Caki2 (cell line): ENCODE results near the gene SDE2. TPM values are rescaled to one million over a fixed set of nuclear protein-coding genes. Genes with fewer than 3 reads are reported as not detected.
"Not testable (repeated sequence)": the region's sequence is repeated elsewhere in the genome, so short reads cannot be mapped to it uniquely, and the experiment has no call there.

ENCODE experiments used
- DNase-seq: peaks from one replicate; pipeline ENCODE4 v3.0.0-alpha.2; 2015; ENCODE audit warnings: low read depth
- in situ Hi-C: cut with HindIII; loops from 2 replicates; pipeline ENCODE4 v1.10.0; 2016; ENCODE audit warnings: low sequenced_read_pairs, low pct_unique_long_range_greater_than_20kb, mixed read lengths
- total RNA-seq: library from RNA; depleted of rRNA; stranded (reverse); fragments of >200 nt; shearing (Covaris generic); gene quantifications from 2 replicates; pipeline ENCODE4 v1.2.3, GENCODE V29; 2014; ENCODE audit warnings: low replicate concordance

Gene SDE2
- total RNA-seq, 1 experiment from 2014 or later = 21.0 TPM

GRCh38 chr1:225954753-225955152 is 44.4 kb downstream of the SDE2 start:
- in situ Hi-C loops = no loop called here
- DNase-seq = no peak

DNA sequence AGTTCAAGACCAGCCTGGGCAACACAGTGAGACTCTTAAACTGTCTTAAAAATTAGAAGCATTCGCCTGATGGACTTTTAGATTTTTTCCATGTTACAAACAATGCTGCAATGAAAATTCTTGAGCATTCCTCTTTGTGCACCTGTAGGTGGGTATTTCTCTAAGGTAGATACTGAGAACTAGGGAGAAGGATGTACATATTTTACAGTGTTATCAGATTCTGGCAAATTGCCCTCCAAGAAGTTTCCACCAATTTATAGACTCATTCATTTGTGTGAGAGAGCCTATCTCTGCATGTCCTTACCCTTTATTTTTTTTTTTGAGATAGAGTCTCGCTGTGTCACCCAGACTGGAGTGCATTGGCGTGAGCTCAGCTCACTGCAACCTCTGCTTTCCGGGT is 45.8 kb downstream of the SDE2 start:
- in situ Hi-C loops = no loop called here

GRCh38 chr1:225950905-225951497 is 48.1 kb downstream of the SDE2 start:
- in situ Hi-C loops = no loop called here
- no peak for DNase-seq

More for the DNA sequence above, 45.8 kb downstream of the SDE2 start:
- DNase-seq = no peak

- no peak for DNase-seq
- in situ Hi-C loops = no loop called here
These were observed 50.1 kb downstream of the SDE2 start for GRCh38 chr1:225949041-225949440.

DNA sequence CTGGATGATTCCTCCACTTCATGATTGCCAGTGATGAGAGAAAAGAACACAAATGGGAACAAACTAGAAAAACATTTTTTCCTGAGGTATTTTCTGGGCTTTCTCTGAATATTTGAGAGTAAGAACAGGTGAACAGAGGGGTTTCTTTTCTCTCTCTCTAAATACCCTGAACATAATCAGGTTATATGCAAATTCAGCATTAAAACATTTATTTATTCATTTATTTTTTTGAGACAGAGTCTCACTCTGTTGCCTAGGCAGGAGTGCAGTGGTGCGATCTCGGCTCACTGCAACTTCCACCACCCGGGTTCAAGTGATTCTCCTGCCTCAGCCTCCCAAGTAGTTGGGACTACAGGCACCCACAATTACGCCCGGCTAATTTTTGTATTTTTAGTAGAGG is 52.3 kb downstream of the SDE2 start:
- DNase-seq = no peak
- in situ Hi-C loops = no loop called here

GRCh38 chr1:225946082-225946620 is 53.0 kb downstream of the SDE2 start:
- DNase-seq = no peak
- in situ Hi-C loops = no loop called here

- no peak for DNase-seq
- in situ Hi-C loops = no loop called here
These were observed 53.6 kb downstream of the SDE2 start for GRCh38 chr1:225945564-225945963.

GRCh38 chr1:225944951-225945350 is 54.2 kb downstream of the SDE2 start:
- in situ Hi-C loops = no loop called here
- no peak for DNase-seq

- in situ Hi-C loops = no loop called here
- DNase-seq = no peak
These were observed 54.8 kb downstream of the SDE2 start for GRCh38 chr1:225944387-225944786.

DNA sequence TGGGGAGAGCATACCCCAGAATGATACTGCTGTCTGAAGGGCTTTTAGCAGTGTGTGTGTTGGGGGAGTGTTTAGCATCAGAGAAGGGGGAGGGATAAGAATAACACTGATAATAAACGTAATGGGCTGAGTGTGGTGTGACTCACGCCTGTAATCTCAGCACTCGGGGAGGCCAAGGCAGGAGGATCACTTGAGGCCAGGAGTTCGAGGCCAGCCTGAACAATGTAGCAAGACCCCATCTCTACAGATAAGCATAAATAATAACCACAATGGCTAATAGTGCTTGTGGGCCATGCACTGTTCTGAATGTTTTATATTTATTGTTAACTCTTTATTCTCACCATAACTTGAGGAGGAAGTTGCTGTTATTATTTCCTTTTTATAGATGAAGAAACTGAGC is 55.6 kb downstream of the SDE2 start:
- no peak for DNase-seq
- in situ Hi-C loops = no loop called here

GRCh38 chr1:225942574-225942973 is 56.6 kb downstream of the SDE2 start:
- DNase-seq = no peak
- in situ Hi-C loops = no loop called here

GRCh38 chr1:225941942-225942222 is 57.3 kb downstream of the SDE2 start:
- DNase-seq = no peak
- in situ Hi-C loops = no loop called here

DNA sequence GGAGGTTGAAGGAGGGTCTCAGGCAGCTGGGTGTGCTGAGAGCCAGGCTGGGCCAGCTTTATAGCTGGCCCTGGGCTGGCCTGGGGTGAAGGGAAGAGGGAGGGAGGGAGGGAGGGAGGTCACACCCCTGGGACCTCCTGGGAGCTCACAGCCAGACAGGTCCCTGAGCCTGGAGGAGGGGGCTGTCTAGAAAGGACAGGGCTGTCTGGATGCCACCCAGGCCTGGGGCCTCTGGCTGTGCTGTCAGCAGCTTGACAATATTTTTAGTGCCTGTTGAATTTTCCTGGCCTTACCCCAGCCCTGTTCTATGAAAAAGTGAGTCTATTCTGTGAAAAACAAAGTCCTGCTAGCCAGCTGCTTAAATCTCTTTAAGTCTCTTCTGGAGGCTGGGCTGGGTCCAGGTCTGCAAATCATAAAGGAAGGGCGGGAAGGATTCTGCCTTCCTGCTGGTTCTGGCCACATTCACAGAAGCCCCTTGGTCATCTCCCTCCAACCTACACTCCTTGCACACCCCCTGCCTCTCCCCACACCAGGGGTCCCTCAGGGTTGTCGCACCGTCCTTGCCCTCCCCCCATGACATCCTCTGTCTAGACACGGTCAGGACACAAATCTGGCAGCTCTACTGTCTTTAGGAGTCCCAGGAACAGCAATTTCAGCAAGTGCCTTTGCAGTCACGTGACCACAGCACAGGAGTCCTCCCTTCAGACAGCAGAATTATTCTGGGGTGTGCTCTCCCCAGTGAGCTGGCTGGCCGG is 57.8 kb downstream of the SDE2 start, which contains the start of gene LEFTY2:
TSS of gene LEFTY2 (minus strand) at position 34 of the 755 bp plus-strand sequence. CDS start 80 bp downstream, outside the sequence.
- in situ Hi-C loops = no loop called here
- no peak for DNase-seq

DNA sequence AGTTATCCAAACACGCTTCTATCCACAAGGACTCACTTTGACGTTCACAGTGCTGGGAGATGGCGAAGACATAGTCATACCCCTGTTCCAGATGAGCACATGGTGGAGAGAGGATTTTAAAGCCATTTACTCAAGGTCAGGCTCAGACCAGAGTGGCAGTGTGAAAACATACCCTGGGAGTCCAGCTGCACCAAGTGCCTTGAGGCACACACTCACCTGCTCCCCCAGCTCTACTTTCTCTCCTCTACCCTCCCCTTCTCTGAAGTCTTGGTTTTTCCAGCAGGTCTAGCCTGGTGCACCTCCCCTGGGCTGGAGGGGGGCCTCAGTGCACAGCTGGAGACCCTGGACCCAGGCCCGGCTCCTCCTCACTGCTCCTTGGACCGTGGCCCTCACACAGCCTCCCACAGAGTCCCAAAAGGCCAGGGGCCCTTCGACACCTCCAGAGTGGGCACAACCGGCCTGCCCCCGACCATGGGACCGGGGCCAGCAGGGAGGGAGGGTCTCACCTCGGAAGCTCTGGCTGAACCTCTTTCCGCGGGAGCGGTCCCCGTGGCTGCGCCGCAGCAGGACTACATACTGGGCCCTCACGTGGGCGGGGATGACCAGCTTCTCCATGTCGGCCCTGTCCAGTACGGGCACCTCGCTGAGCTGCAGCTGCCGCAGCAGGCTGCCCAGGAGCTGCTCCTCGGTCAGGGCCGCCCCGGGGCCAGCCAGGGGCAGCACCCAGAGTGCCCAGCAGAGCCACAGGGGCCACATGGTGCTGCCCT is 58.6 kb downstream of the SDE2 start:
- in situ Hi-C loops = no loop called here
- DNase-seq = no peak

- in situ Hi-C loops = not testable (repeated sequence)
These were observed 59.2 kb downstream of the SDE2 start for GRCh38 chr1:225939939-225940310.

DNA sequence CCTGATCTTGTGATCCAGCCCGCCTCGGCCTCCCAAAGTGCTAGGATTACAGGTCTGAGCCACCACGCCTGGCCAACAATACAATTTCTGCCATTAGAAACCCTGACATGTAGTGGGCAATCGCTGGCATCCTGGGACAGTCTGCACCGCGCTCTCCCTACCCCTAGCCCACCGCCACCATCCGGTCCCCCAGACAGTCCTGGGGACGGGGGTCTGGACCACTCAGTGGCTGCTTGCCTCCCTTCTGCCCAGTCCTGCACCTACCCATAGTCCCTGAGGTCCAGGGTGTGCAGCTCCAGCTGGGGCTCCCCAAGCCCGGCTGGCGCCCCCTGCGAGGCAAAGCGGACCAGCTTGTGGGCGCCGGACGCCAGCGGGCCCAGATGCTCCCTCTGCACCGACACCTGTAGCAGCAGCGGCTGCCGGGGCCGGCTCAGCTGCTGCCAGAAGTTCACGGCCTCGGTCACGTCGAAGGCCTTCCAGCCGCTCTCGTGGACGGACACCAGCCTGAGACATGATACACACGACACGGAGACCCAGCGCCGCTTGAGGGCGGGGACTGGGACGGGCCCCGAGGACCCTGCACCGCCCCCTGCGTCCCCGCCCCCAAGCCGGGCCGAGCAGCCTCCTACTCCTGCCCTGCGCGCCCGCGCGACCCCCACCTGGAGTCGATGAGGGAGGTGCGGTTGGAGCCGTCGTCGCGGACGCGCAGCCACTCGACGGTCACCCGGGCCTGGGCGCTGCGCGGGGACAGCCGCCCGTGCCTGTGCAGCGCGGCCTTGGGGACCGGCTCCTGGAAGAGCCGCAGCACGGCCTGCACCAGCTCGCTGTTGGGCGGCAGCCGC is 59.8 kb downstream of the SDE2 start:
- DNase-seq, in situ Hi-C loops: not testable (repeated sequence)

More at GRCh38 chr1:225939939-225940310, 59.2 kb downstream of the SDE2 start:
- DNase-seq = not testable (repeated sequence)

DNA sequence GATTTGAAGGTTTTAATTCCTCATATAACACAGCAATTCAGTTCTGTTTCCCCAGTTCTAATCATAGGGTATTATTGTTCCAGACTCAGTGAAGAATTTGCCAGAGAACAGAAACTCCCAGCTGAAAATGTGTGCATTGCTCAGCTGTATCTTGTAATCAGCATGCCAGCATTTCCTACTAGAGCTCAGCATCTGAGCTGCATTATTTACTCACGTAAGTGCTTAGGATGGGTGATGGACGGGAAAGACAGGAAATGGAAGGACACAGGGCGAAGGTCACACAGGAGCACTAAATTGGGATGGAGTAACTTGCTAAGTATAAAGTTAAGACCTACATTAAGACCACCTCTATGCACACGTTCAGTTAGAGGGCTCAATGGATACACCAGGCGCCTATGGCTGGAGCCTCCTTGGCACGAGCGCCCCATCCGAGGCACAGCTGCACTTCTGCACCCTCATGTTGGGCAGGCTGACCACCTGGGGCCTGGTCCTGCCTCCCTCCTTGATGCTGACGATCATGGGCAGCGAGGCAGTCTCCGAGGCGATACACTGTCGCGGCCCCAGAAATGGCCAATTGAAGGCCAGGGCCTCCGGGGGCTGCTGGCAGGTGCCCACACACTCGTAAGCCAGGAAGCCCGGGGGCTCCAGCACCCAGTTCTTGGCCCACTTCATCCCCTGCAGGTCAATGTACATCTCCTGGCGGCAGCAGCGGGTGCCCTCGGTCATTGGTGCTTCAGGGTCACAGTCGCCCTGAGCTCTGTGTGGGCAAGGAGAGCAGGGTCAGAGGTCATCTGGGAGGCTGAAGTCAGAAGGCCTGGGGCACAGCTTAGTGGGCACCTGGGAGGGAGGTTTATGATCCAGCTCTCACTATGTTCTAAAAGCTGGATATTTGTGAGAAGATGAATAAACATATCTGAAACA is 61.8 kb downstream of the SDE2 start:
- DNase-seq = no peak
- in situ Hi-C loops = no loop called here
